HEK293 (cell line): Measurements from ENCODE around the gene DYNLT2B.

Source experiments
- CTCF ChIP-seq: fragments of 450-650 bp; formaldehyde crosslinking; IDR thresholded peaks from 2 replicates; pipeline ENCODE4 v1.5.1; 2016; ENCODE audit warnings: missing biosample characterization, missing genetic modification characterization
- PATZ1 ChIP-seq: fragments of 450-650 bp; formaldehyde crosslinking; IDR thresholded peaks from 2 replicates; pipeline ENCODE4 v1.5.1; 2016; ENCODE audit warnings: missing biosample characterization, missing genetic modification characterization
- REST ChIP-seq: fragments of 450-650 bp; formaldehyde crosslinking; IDR thresholded peaks from 2 replicates; pipeline ENCODE4 v1.5.1; 2016; ENCODE audit warnings: missing biosample characterization, missing genetic modification characterization
- TCF7L2 ChIP-seq: IDR thresholded peaks from 2 replicates; pipeline ENCODE4 v1.6.1; 2011; ENCODE audit warnings: low read depth, mild to moderate bottlenecking, inconsistent platforms, low read length, moderate library complexity, borderline replicate concordance
- ZEB2 ChIP-seq: fragments of 450-650 bp; formaldehyde crosslinking; IDR thresholded peaks from 2 replicates; pipeline ENCODE4 v1.5.1; 2016; ENCODE audit warnings: missing biosample characterization, missing genetic modification characterization

- TF ChIP-seq TCF7L2 = no peak
- no peak for TF ChIP-seq ZEB2 (tag by site-specific recombination)
- no peak for TF ChIP-seq CTCF (tag by site-specific recombination)
- TF ChIP-seq PATZ1 = no peak
- no peak for TF ChIP-seq REST (tag by site-specific recombination)
Measured at GRCh38 chr3:196357905-196358304, 39.9 kb upstream of the DYNLT2B start.
